ENCODE data around the gene CDK9. TPM values are rescaled to one million over a fixed set of nuclear protein-coding genes. Genes with fewer than 3 reads are reported as not detected.

The CDK9 gene
- polyA plus RNA-seq, 3 donors, result 24.9 to 139 (median 26.4) TPM

DNA sequence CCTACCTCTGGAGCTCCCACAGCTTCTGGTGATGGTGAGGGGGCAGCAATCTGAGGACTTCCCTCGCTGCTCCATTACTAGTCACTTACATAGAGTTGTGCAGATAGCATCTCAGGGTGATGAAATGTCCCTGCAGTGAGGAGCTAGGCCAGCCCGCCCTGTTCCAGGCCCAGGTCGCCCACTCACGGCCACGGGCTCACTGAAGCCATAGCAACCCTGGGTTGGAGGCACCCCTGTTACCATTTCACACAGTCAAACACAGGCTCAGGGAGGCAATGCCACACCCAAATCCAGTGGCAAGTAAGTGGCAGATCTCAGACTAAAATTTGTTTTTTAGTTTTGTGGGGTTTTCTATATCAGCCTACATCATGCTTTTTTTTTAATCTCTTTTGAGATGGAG is 27.0 kb upstream of the CDK9 start:
- DNase-seq, result no peak
- Histone ChIP-seq H3K36me3 (replicated peaks in 1 of 2; ENCODE audit: control insufficient read depth in 1 of 2, insufficient read depth in 2 of 2, low read length in 2 of 2) (peaks cover 42 to 74% of the 10 kb centered on the region in 2 donors), H3K79me2 (ENCODE audit: insufficient read depth, low read length) (peaks cover 76% of the 10 kb centered on the region), H3K9me3 (replicated peaks in 1 of 2; ENCODE audit: control insufficient read depth in 1 of 2, insufficient read depth in 1 of 2, low read length in 2 of 2) (no peaks in the 10 kb centered on the region), H3K4me1 (ENCODE audit: control insufficient read depth in 1 of 2, insufficient read depth in 2 of 2, low read length in 2 of 2) (peaks cover 20 to 23% of the 10 kb centered on the region in 2 donors), H3K27me3 (ENCODE audit: control insufficient read depth in 2 of 2, insufficient read depth in 2 of 2, low read length in 2 of 2) (no peaks in the 10 kb centered on the region), H3K27ac (ENCODE audit: low read depth in 1 of 2, low read length in 2 of 2) (no peak overlapping the region), H2AFZ (ENCODE audit: insufficient read depth, low read depth, low read length, poor library complexity, severe bottlenecking) (no peak overlapping the region), H3K4me3 (replicated peaks in 1 of 3; ENCODE audit: low read depth in 2 of 3, low read length in 3 of 3) (no peak overlapping the region), H3K9ac (ENCODE audit: insufficient read depth, low read length, poor library complexity, severe bottlenecking) (no peak overlapping the region), H3K4me2 (replicated peaks; ENCODE audit: extremely low read depth, low read length, poor library complexity, severe bottlenecking) (no peak overlapping the region), H4K20me1 (ENCODE audit: insufficient read depth, low read length) (peaks cover 96% of the 10 kb centered on the region)
- H3K4me1 Mint-ChIP-seq, result peaks cover 23% of the 10 kb centered on the region
- intact Hi-C loops (cut with micrococcal nuclease), result no loop called here
- H3K36me3 Mint-ChIP-seq, result peaks cover 35 to 77% of the 10 kb centered on the region in 2 donors
- TF ChIP-seq, protein P1, sequence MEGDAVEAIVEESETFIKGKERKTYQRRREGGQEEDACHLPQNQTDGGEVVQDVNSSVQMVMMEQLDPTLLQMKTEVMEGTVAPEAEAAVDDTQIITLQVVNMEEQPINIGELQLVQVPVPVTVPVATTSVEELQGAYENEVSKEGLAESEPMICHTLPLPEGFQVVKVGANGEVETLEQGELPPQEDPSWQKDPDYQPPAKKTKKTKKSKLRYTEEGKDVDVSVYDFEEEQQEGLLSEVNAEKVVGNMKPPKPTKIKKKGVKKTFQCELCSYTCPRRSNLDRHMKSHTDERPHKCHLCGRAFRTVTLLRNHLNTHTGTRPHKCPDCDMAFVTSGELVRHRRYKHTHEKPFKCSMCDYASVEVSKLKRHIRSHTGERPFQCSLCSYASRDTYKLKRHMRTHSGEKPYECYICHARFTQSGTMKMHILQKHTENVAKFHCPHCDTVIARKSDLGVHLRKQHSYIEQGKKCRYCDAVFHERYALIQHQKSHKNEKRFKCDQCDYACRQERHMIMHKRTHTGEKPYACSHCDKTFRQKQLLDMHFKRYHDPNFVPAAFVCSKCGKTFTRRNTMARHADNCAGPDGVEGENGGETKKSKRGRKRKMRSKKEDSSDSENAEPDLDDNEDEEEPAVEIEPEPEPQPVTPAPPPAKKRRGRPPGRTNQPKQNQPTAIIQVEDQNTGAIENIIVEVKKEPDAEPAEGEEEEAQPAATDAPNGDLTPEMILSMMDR (IDR thresholded peaks at IDR 0.05), result no peak
- H3K4me3 Mint-ChIP-seq, result no peak overlapping the region
- peaks cover 0 to 1% (median 1%) of the 10 kb centered on the region in 3 donors for H3K27me3 Mint-ChIP-seq (ENCODE audit: low read depth in 3 of 3)
- H3K27ac Mint-ChIP-seq, result peak overlapping the region in 5 of 7 donors; percentile 0 to 75 (median 52)
- no peaks in the 10 kb centered on the region for H3K9me3 Mint-ChIP-seq
- 100% methylated on average over 1 of the region's 5 CpGs for WGBS (ENCODE audit: insufficient coverage)

DNA sequence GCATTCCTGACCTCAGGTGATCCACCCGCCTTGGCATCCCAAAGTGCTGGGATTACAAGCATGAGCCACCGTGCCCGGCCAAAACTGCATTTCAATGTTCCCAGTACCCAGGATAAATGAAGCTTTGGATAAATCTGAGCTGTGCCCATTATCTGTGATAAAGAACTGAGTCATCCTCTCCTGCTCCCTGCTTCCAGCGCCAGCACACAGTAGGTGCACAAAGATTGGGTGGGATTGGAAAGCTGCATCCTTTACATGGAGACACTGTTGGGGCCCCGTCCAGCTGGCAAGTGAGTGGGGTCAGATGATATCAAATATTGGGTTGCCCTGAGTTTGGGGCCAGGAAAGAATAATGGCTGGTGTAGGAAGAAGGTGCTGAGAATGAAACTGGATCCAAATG is 24.8 kb upstream of the CDK9 start:
- Mint-ChIP-seq H3K9me3 (no peaks in the 10 kb centered on the region), H3K4me1 (peaks cover 41% of the 10 kb centered on the region), H3K27ac (peak overlapping the region in 4 of 7 donors; percentile 54 to 92 (median 80)), H3K4me3 (no peak overlapping the region), H3K27me3 (ENCODE audit: low read depth in 3 of 3) (peaks cover 0 to 1% (median 1%) of the 10 kb centered on the region in 3 donors), H3K36me3 (peaks cover 53 to 86% of the 10 kb centered on the region in 2 donors)
- WGBS (ENCODE audit: insufficient coverage), result 97% methylated on average over 5 of the region's 5 CpGs
- DNase-seq, result no peak
- H3K9me3 ChIP-seq (replicated peaks in 1 of 2; ENCODE audit: control insufficient read depth in 1 of 2, insufficient read depth in 1 of 2, low read length in 2 of 2), result no peaks in the 10 kb centered on the region
- no peak overlapping the region for H3K9ac ChIP-seq (ENCODE audit: insufficient read depth, low read length, poor library complexity, severe bottlenecking)
- no peak overlapping the region for H3K4me3 ChIP-seq (replicated peaks in 1 of 3; ENCODE audit: low read depth in 2 of 3, low read length in 3 of 3)
- peak overlapping the region in 1 of 2 donors; percentile 58 for H3K27ac ChIP-seq (ENCODE audit: low read depth in 1 of 2, low read length in 2 of 2)
- peaks cover 100% of the 10 kb centered on the region for H4K20me1 ChIP-seq (ENCODE audit: insufficient read depth, low read length)
- H3K36me3 ChIP-seq (replicated peaks in 1 of 2; ENCODE audit: control insufficient read depth in 1 of 2, insufficient read depth in 2 of 2, low read length in 2 of 2), result peaks cover 44 to 78% of the 10 kb centered on the region in 2 donors
- H2AFZ ChIP-seq (ENCODE audit: insufficient read depth, low read depth, low read length, poor library complexity, severe bottlenecking), result no peak overlapping the region
- H3K4me1 ChIP-seq (ENCODE audit: control insufficient read depth in 1 of 2, insufficient read depth in 2 of 2, low read length in 2 of 2), result peaks cover 27 to 30% of the 10 kb centered on the region in 2 donors
- intact Hi-C loops (cut with micrococcal nuclease), result loop anchor here (5.0 kb wide), 1 partner anchor 36 kb away; no protein-coding TSS in a partner anchor
- no peak overlapping the region for H3K4me2 ChIP-seq (replicated peaks; ENCODE audit: extremely low read depth, low read length, poor library complexity, severe bottlenecking)
- H3K79me2 ChIP-seq (ENCODE audit: insufficient read depth, low read length), result peaks cover 92% of the 10 kb centered on the region
- no peaks in the 10 kb centered on the region for H3K27me3 ChIP-seq (ENCODE audit: control insufficient read depth in 2 of 2, insufficient read depth in 2 of 2, low read length in 2 of 2)
- TF ChIP-seq, protein P1 (IDR thresholded peaks at IDR 0.05), result no peak
